GM23338 (cell line): ENCODE data around the gene CACNA1D. TPM values are rescaled to one million over a fixed set of nuclear protein-coding genes. Genes with fewer than 3 reads are reported as not detected.

Experiments
- ATAC-seq: fragments of 200-7000 bp; cut with Tn5 transposase; 3 replicates; pipeline ENCODE4 v1.9.1; 2020
- DNase-seq: peaks from one replicate; pipeline ENCODE4 v3.0.0-alpha.2; 2015; ENCODE audit warnings: low spot score
- H2AFZ ChIP-seq: fragments of 200-600 bp; sonication (generic); 2 replicates; pipeline ENCODE4 v1.8.0; 2016; ENCODE audit warnings: antibody characterized with exemption, mild to moderate bottlenecking, moderate library complexity
- H3F3A ChIP-seq: fragments of 200-600 bp; sonication (generic); replicated peaks from 2 replicates; pipeline ENCODE4 v1.8.0; 2017; ENCODE audit warnings: antibody characterized with exemption, mixed run types, low read depth
- H3K27ac ChIP-seq: fragments of 200-600 bp; sonication (generic); 2 replicates; pipeline ENCODE4 v1.6.1; 2016; ENCODE audit warnings: low read depth
- H3K27me3 ChIP-seq: fragments of 200-600 bp; sonication (generic); 2 replicates; pipeline ENCODE4 v1.8.0; 2016; ENCODE audit warnings: mild to moderate bottlenecking, mixed run types, moderate library complexity; ENCODE audit not compliant: insufficient read depth
- H3K36me3 ChIP-seq: fragments of 200-600 bp; sonication (generic); 2 replicates; pipeline ENCODE4 v1.8.0; 2016; ENCODE audit warnings: mild to moderate bottlenecking; ENCODE audit not compliant: insufficient read depth
- H3K4me1 ChIP-seq: fragments of 200-600 bp; sonication (generic); 2 replicates; pipeline ENCODE4 v1.8.0; 2016; ENCODE audit warnings: mild to moderate bottlenecking, moderate library complexity; ENCODE audit not compliant: insufficient read depth
- H3K4me2 ChIP-seq: fragments of 200-600 bp; sonication (generic); 2 replicates; pipeline ENCODE4 v1.7.1; 2017; ENCODE audit warnings: mixed run types
- H3K4me3 ChIP-seq: fragments of 200-600 bp; sonication (generic); 2 replicates; pipeline ENCODE4 v1.6.1; 2016; ENCODE audit warnings: mixed run types
- H3K79me2 ChIP-seq: fragments of 200-600 bp; sonication (generic); replicated peaks from 2 replicates; pipeline ENCODE4 v1.8.0; 2017; ENCODE audit warnings: mild to moderate bottlenecking; ENCODE audit not compliant: insufficient read depth
- H3K9me2 ChIP-seq: fragments of 200-600 bp; sonication (generic); 2 replicates; pipeline ENCODE4 v1.8.0; 2017; ENCODE audit not compliant: insufficient read depth
- H4K20me1 ChIP-seq: fragments of 200-600 bp; sonication (generic); replicated peaks from 2 replicates; pipeline ENCODE4 v1.8.0; 2017; ENCODE audit warnings: mild to moderate bottlenecking; ENCODE audit not compliant: insufficient read depth
- H3K27ac Mint-ChIP-seq: 2 replicates; pipeline ENCODE4 v1.8.0; 2020; ENCODE audit warnings: inconsistent platforms, mild to moderate bottlenecking, moderate library complexity, mixed read lengths
- H3K27me3 Mint-ChIP-seq: 3 replicates; pipeline ENCODE4 v1.8.0; 2022; ENCODE audit warnings: low read depth, mild to moderate bottlenecking, moderate library complexity, mixed read lengths, inconsistent platforms; ENCODE audit not compliant: insufficient read depth, poor library complexity
- H3K36me3 Mint-ChIP-seq: 3 replicates; pipeline ENCODE4 v1.8.0; 2021; ENCODE audit warnings: low read depth, mild to moderate bottlenecking, inconsistent platforms, moderate library complexity, mixed read lengths
- H3K4me1 Mint-ChIP-seq: 3 replicates; pipeline ENCODE4 v1.8.0; 2020; ENCODE audit warnings: mild to moderate bottlenecking, inconsistent platforms, mixed read lengths
- H3K4me3 Mint-ChIP-seq: 3 replicates; pipeline ENCODE4 v1.8.0; 2021; ENCODE audit warnings: moderate library complexity, mild to moderate bottlenecking, inconsistent platforms, mixed read lengths
- H3K9me3 Mint-ChIP-seq: 3 replicates; pipeline ENCODE4 v1.8.0; 2020; ENCODE audit warnings: moderate library complexity, mild to moderate bottlenecking, inconsistent platforms, mixed read lengths
- CREB1 ChIP-seq: fragments of 250-450 bp; sonication (Bioruptor Pico); IDR thresholded peaks from 2 replicates; pipeline ENCODE4 v1.5.0; 2020; ENCODE audit warnings: low read depth, mild to moderate bottlenecking, moderate library complexity
- CTCF ChIP-seq, 2 experiments: fragments of 200-600 bp in 1 of 2; sonication (generic) in 1 of 2; conservative IDR thresholded peaks; 2 replicates each; pipeline versions ENCODE4 v1.5.1 to v1.6.1; 2016 to 2017; ENCODE audit warnings: antibody characterized with exemption in 2 of 2, low read depth in 2 of 2, mild to moderate bottlenecking in 2 of 2, moderate library complexity in 1 of 2
- ETS1 ChIP-seq: IDR thresholded peaks from 2 replicates; pipeline ENCODE4 v1.6.1; 2016; ENCODE audit warnings: antibody characterized with exemption
- EZH2 ChIP-seq: fragments of 200-600 bp; sonication (generic); IDR thresholded peaks from one replicate; pipeline ENCODE4 v1.8.0; 2017; ENCODE audit warnings: antibody characterized with exemption, mild to moderate bottlenecking, low read depth; ENCODE audit not compliant: unreplicated experiment
- EZH2phosphoT487 ChIP-seq: fragments of 200-600 bp; sonication (generic); IDR thresholded peaks from one replicate; pipeline ENCODE4 v1.8.1; 2018; ENCODE audit warnings: antibody characterized with exemption; ENCODE audit not compliant: unreplicated experiment
- JUNB ChIP-seq: IDR thresholded peaks from one replicate; pipeline ENCODE4 v1.6.1; 2016; ENCODE audit warnings: antibody characterized with exemption; ENCODE audit not compliant: unreplicated experiment
- NANOG ChIP-seq: IDR thresholded peaks from 2 replicates; pipeline ENCODE4 v1.6.1; 2016; ENCODE audit warnings: antibody characterized with exemption, borderline replicate concordance
- STAT1 ChIP-seq: IDR thresholded peaks from one replicate; pipeline ENCODE4 v1.6.1; 2016; ENCODE audit warnings: antibody characterized with exemption; ENCODE audit not compliant: unreplicated experiment
- ZNF114 ChIP-seq: fragments of 250-450 bp; sonication (Bioruptor Pico); IDR thresholded peaks from 2 replicates; pipeline ENCODE4 v1.5.0; 2020; ENCODE audit warnings: mild to moderate bottlenecking, moderate library complexity
- ZNF331 ChIP-seq: fragments of 250-450 bp; sonication (Bioruptor Pico); IDR thresholded peaks from 2 replicates; pipeline ENCODE4 v1.5.0; 2020; ENCODE audit warnings: low read depth, mild to moderate bottlenecking, moderate library complexity
- ZNF462 ChIP-seq: fragments of 250-450 bp; sonication (Bioruptor Pico); IDR thresholded peaks from 2 replicates; pipeline ENCODE4 v1.5.0; 2020; ENCODE audit warnings: mild to moderate bottlenecking, moderate library complexity
- polyA plus RNA-seq: library from polyadenylated mRNA; unstranded; fragments of >200 nt; fragmentation: Nextera tagmentation; extraction: Ambion mirVana; gene quantifications from 2 replicates; pipeline ENCODE4 v1.2.1, GENCODE V29; 2016
- total RNA-seq: library from RNA; depleted of rRNA; stranded (reverse); fragments of >200 nt; shearing (Covaris generic); gene quantifications from 2 replicates; pipeline ENCODE4 v1.2.3, GENCODE V29; 2014

The CACNA1D gene
- total and polyA plus RNA-seq, 2 experiments from 2014 or later, result 1.7 to 1.8 TPM

- Histone ChIP-seq H3K79me2 (no peaks in the 10 kb centered on the region), H3K4me3 (no peak overlapping the region), H3K4me1 (no peaks in the 10 kb centered on the region), H4K20me1 (no peaks in the 10 kb centered on the region), H3F3A (no peaks in the 10 kb centered on the region), H3K9me2 (no peaks in the 10 kb centered on the region), H3K36me3 (no peaks in the 10 kb centered on the region), H3K27me3 (no peaks in the 10 kb centered on the region), H2AFZ (no peak overlapping the region), H3K27ac (no peak overlapping the region), H3K4me2 (no peak overlapping the region)
- H3K27me3 Mint-ChIP-seq, result no peaks in the 10 kb centered on the region
- ATAC-seq (no peak), DNase-seq (no peak)
- no peak overlapping the region for H3K27ac Mint-ChIP-seq
- H3K9me3 Mint-ChIP-seq, result no peaks in the 10 kb centered on the region
- no peak for TF ChIP-seq EZH2phosphoT487
- TF ChIP-seq ZNF114 (CRISPR knock-in tag), result no peak
- TF ChIP-seq ZNF331, result no peak
- TF ChIP-seq CTCF (conservative IDR thresholded peaks at IDR 0.05; ENCODE audit: low read depth in 2 of 2), result no peak
- no peak for TF ChIP-seq JUNB
- TF ChIP-seq STAT1, result no peak
- no peak for TF ChIP-seq EZH2
- H3K36me3 Mint-ChIP-seq, result no peaks in the 10 kb centered on the region
- H3K4me1 Mint-ChIP-seq, result no peaks in the 10 kb centered on the region
- H3K4me3 Mint-ChIP-seq, result no peak overlapping the region
Observed at GRCh38 chr3:53630547-53630946, 136.1 kb downstream of the CACNA1D start.

- H3K27ac Mint-ChIP-seq, result no peak overlapping the region
- no peak for DNase-seq
- no peaks in the 10 kb centered on the region for H3K9me2 ChIP-seq
- TF ChIP-seq EZH2phosphoT487, result no peak
- no peak for TF ChIP-seq CTCF (conservative IDR thresholded peaks at IDR 0.05; ENCODE audit: low read depth in 2 of 2)
- no peak for TF ChIP-seq STAT1
- no peak for TF ChIP-seq NANOG
- no peak for TF ChIP-seq ZNF462 (CRISPR knock-in tag)
- TF ChIP-seq CREB1 (CRISPR knock-in tag), result no peak
- no peak for TF ChIP-seq ETS1
- TF ChIP-seq ZNF114 (CRISPR knock-in tag), result no peak
Observed at GRCh38 chr3:53633197-53633787, 138.9 kb downstream of the CACNA1D start.

More at GRCh38 chr3:53633197-53633787, 138.9 kb downstream of the CACNA1D start:
- Histone ChIP-seq H3K4me2 (no peak overlapping the region), H3K4me1 (no peaks in the 10 kb centered on the region), H3K27me3 (no peaks in the 10 kb centered on the region), H3K36me3 (no peaks in the 10 kb centered on the region), H3K27ac (no peak overlapping the region), H3F3A (no peaks in the 10 kb centered on the region), H2AFZ (no peak overlapping the region), H4K20me1 (no peaks in the 10 kb centered on the region), H3K79me2 (no peaks in the 10 kb centered on the region), H3K4me3 (no peak overlapping the region)
- H3K9me3 Mint-ChIP-seq, result no peaks in the 10 kb centered on the region
- H3K27me3 Mint-ChIP-seq, result no peaks in the 10 kb centered on the region
- no peak overlapping the region for H3K4me3 Mint-ChIP-seq
- no peaks in the 10 kb centered on the region for H3K36me3 Mint-ChIP-seq
- H3K4me1 Mint-ChIP-seq, result no peaks in the 10 kb centered on the region
- ATAC-seq, result no peak
